ENCODE results near the gene DR1.

DR1 gene

GRCh38 chr1:93408203-93408602, 62.5 kb downstream of the DR1 start:
- no peaks in the 10 kb centered on the region for H3K36me3 ChIP-seq (replicated peaks)
- no peak overlapping the region for H3K4me3 ChIP-seq (ENCODE audit: low read depth, low read length)
- DNase-seq: no peak
- in situ Hi-C loops (cut with HindIII; ENCODE audit: low pct_ligation_motif_present, low sequenced_read_pairs): no loop called here
- no peaks in the 10 kb centered on the region for H3K27me3 ChIP-seq (replicated peaks)
- no peak overlapping the region for H3K27ac ChIP-seq
- no peak for TF ChIP-seq CTCF (IDR thresholded peaks at IDR 0.05; ENCODE audit: low read depth, low read length, missing control alignments)

- no peak overlapping the region for H3K4me3 ChIP-seq (ENCODE audit: low read depth, low read length)
- no peak for DNase-seq
- no peaks in the 10 kb centered on the region for H3K27me3 ChIP-seq (replicated peaks)
- H3K36me3 ChIP-seq (replicated peaks): no peaks in the 10 kb centered on the region
- in situ Hi-C loops (cut with HindIII; ENCODE audit: low pct_ligation_motif_present, low sequenced_read_pairs): no loop called here
- H3K27ac ChIP-seq: no peak overlapping the region
- no peak for TF ChIP-seq CTCF (IDR thresholded peaks at IDR 0.05; ENCODE audit: low read depth, low read length, missing control alignments)
These were observed 65.3 kb downstream of the DR1 start for GRCh38 chr1:93411000-93411399.

GRCh38 chr1:93414749-93415148, 69.0 kb downstream of the DR1 start:
- in situ Hi-C loops (cut with HindIII; ENCODE audit: low pct_ligation_motif_present, low sequenced_read_pairs): no loop called here
- Histone ChIP-seq H3K27ac (no peak overlapping the region), H3K27me3 (replicated peaks) (no peaks in the 10 kb centered on the region), H3K36me3 (replicated peaks) (no peaks in the 10 kb centered on the region), H3K4me3 (ENCODE audit: low read depth, low read length) (no peak overlapping the region)
- no peak for DNase-seq
- TF ChIP-seq CTCF (IDR thresholded peaks at IDR 0.05; ENCODE audit: low read depth, low read length, missing control alignments): no peak

- H3K27me3 ChIP-seq (replicated peaks): no peaks in the 10 kb centered on the region
- no peak overlapping the region for H3K27ac ChIP-seq
- no peak for DNase-seq
- TF ChIP-seq CTCF (IDR thresholded peaks at IDR 0.05; ENCODE audit: low read depth, low read length, missing control alignments): no peak
- no peak overlapping the region for H3K4me3 ChIP-seq (ENCODE audit: low read depth, low read length)
- no peaks in the 10 kb centered on the region for H3K36me3 ChIP-seq (replicated peaks)
- in situ Hi-C loops (cut with HindIII; ENCODE audit: low pct_ligation_motif_present, low sequenced_read_pairs): no loop called here
These were observed 69.6 kb downstream of the DR1 start for GRCh38 chr1:93415296-93415695.

GRCh38 chr1:93416183-93416582, 70.5 kb downstream of the DR1 start:
- H3K27ac ChIP-seq: no peak overlapping the region
- TF ChIP-seq CTCF (IDR thresholded peaks at IDR 0.05; ENCODE audit: low read depth, low read length, missing control alignments): no peak
- H3K27me3 ChIP-seq (replicated peaks): no peaks in the 10 kb centered on the region
- no peak overlapping the region for H3K4me3 ChIP-seq (ENCODE audit: low read depth, low read length)
- no peak for DNase-seq
- H3K36me3 ChIP-seq (replicated peaks): no peaks in the 10 kb centered on the region
- in situ Hi-C loops (cut with HindIII; ENCODE audit: low pct_ligation_motif_present, low sequenced_read_pairs): no loop called here

All from brain microvascular endothelial cell (primary cell).